Neural progenitor cell (in vitro differentiated cells): ENCODE measurements around the gene MEIS1.

Source experiments
- CTCF ChIP-seq: fragments of 200-600 bp; sonication (generic); IDR thresholded peaks from 2 replicates; pipeline ENCODE4 v1.5.1; 2017; ENCODE audit warnings: antibody characterized with exemption, mild to moderate bottlenecking
- EZH2 ChIP-seq: fragments of 200-600 bp; sonication (generic); IDR thresholded peaks from 2 replicates; pipeline ENCODE4 v1.6.1; 2017; ENCODE audit warnings: antibody characterized with exemption, mild to moderate bottlenecking, moderate library complexity
- EZH2phosphoT487 ChIP-seq: fragments of 200-600 bp; sonication (generic); IDR thresholded peaks from 2 replicates; pipeline ENCODE4 v1.6.1; 2017; ENCODE audit warnings: antibody characterized with exemption

GRCh38 chr2:66571918-66572317 is 137.0 kb downstream of the MEIS1 start:
- TF ChIP-seq CTCF, result no peak
- TF ChIP-seq EZH2, result no peak
- no peak for TF ChIP-seq EZH2phosphoT487
